HT1080 (cell line): ENCODE measurements around the gene RGS16. TPM values are rescaled to one million over a fixed set of nuclear protein-coding genes. Genes with fewer than 3 reads are reported as not detected.
"Not testable (repeated sequence)": the region's sequence is repeated elsewhere in the genome, so short reads cannot be mapped to it uniquely, and the experiment has no call there.

ENCODE experiments used
- DNase-seq: peaks from one replicate; pipeline ENCODE4 v3.0.0-alpha.2; 2015; ENCODE audit warnings: low read depth
- polyA plus RNA-seq, 2 experiments: library from polyadenylated mRNA; depleted of rRNA; stranded (reverse); fragments of >200 nt; gene quantifications; 2 replicates each; pipeline ENCODE4 v1.2.3, GENCODE V29; 2015
- total RNA-seq: library from RNA; depleted of rRNA; stranded (reverse); fragments of >200 nt; shearing (Covaris generic); gene quantifications from 2 replicates; pipeline ENCODE4 v1.2.3, GENCODE V29; 2014; rRNA removed

The RGS16 gene
- total RNA-seq, result not detected in 2 replicates
- not detected in 2 replicates for polyA plus RNA-seq (2015; cell fraction: cytosol; rRNA removed)
- polyA plus RNA-seq (2015; cell fraction: nucleus; rRNA removed), result 0.06 TPM in 1 of 2 replicates, not detected in the other

GRCh38 chr1:182604175-182605164 is at the start of gene RGS16:
TSS of gene RGS16 (minus strand) at chr1:182604389. CDS start at chr1:182604259, 130 bp downstream.
- DNase-seq, result no peak

- DNase-seq, result no peak
Measured at GRCh38 chr1:182653986-182654385, 49.8 kb upstream of the RGS16 start.

- DNase-seq, result no peak
Measured at GRCh38 chr1:182652933-182653332, 48.7 kb upstream of the RGS16 start.

- no peak for DNase-seq
Measured at GRCh38 chr1:182651339-182651724, 47.1 kb upstream of the RGS16 start.

GRCh38 chr1:182650678-182651338 is 46.6 kb upstream of the RGS16 start:
- DNase-seq, result no peak

GRCh38 chr1:182649041-182649440 is 44.9 kb upstream of the RGS16 start:
- DNase-seq, result no peak

- DNase-seq, result no peak
Measured at GRCh38 chr1:182646739-182647138, 42.5 kb upstream of the RGS16 start.

GRCh38 chr1:182644886-182645285 is 40.7 kb upstream of the RGS16 start:
- no peak for DNase-seq

GRCh38 chr1:182643699-182644098 is 39.5 kb upstream of the RGS16 start:
- no peak for DNase-seq

- no peak for DNase-seq
Measured at GRCh38 chr1:182642461-182642860, 38.3 kb upstream of the RGS16 start.

GRCh38 chr1:182641561-182641960 is 37.4 kb upstream of the RGS16 start:
- DNase-seq, result no peak

- DNase-seq, result no peak
Measured at GRCh38 chr1:182639330-182639729, 35.1 kb upstream of the RGS16 start.

- DNase-seq, result no peak
Measured at GRCh38 chr1:182637769-182638168, 33.6 kb upstream of the RGS16 start.

GRCh38 chr1:182635871-182636270 is 31.7 kb upstream of the RGS16 start:
- DNase-seq, result no peak

- DNase-seq, result no peak
Measured at GRCh38 chr1:182634306-182635072, 30.3 kb upstream of the RGS16 start.

- no peak for DNase-seq
Measured at GRCh38 chr1:182633657-182634281, 29.6 kb upstream of the RGS16 start.

GRCh38 chr1:182633031-182633430 is 28.8 kb upstream of the RGS16 start:
- DNase-seq, result no peak

- DNase-seq, result not testable (repeated sequence)
Measured at GRCh38 chr1:182632441-182632857, 28.3 kb upstream of the RGS16 start.

GRCh38 chr1:182631954-182632353 is 27.8 kb upstream of the RGS16 start:
- DNase-seq, result no peak

GRCh38 chr1:182631053-182631677 is 27.0 kb upstream of the RGS16 start:
- no peak for DNase-seq
